Measurements from ENCODE around the gene ANKRD53. TPM values are rescaled to one million over a fixed set of nuclear protein-coding genes. Genes with fewer than 3 reads are reported as not detected.

ANKRD53 gene
- total and polyA plus RNA-seq, 9 of the 15 experiments (the other 6 are each of a cell fraction or from before 2014, with no cell fraction given), result 0.18 TPM; not detected in 8

DNA sequence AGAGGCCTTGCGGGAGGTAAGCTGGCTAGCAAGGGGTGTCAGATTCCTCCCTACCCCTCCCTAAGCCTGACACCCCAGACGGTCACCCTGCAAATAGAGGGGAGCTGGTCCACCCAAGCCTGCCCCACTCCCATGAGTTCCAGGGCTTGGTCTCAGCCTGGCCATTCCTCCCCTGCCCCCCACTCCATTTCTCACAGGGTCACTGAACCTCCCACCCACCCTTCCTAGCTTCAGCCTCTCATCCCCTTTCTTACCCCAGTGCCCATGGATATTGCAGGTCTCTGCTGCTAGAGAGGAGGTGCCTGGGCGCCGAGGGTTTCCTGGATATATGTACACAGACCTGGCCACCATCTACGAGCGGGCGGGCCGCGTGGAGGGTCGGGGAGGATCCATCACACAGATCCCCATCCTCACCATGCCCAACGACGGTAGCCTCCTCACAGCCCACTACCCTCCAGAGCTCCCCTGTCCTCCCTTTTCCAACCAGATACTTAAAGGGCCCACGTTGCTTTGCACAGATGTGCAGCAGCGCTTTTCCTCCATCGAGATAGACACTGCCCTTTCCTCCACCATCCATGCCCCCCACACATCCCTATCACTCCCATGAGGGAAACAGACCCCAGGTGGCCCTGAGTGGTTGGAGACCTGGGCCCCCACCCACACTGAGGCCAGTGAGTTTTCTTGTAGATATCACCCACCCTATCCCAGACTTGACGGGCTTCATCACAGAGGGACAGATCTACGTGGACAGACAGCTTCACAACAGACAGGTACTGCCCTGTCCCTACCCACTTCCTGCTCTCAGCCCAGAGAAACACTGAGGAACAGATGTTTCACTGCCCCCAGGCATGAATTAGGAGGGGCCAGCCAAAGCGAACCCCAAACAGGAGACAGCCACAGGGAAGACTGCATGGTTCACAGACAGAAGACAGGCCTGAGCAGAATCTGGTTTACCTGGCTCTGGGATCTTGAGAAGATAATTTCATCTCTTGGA, 15.2 kb upstream of the ANKRD53 start:
- no peaks in the 10 kb centered on the region for H3K36me3 ChIP-seq (ENCODE audit: control insufficient read depth, insufficient read depth, low read length)
- FAIRE-seq (no peak), ATAC-seq (no peak), DNase-seq (ENCODE audit: extremely low read depth in 1 of 4, low spot score in 3 of 4) (no peak)
- BruUV-seq (replicated peaks), result no TSS peak
- H3K9ac ChIP-seq (ENCODE audit: insufficient read depth in 1 of 2, low read depth in 2 of 2, low read length in 2 of 2), result no peak overlapping the region
- H3K27me3 ChIP-seq (ENCODE audit: control insufficient read depth in 2 of 2, insufficient read depth in 2 of 2, low read length in 2 of 2), result peaks cover 4 to 56% of the 10 kb centered on the region in 2 experiments; a peak in 3 of 5 replicates
- H3K9me1 ChIP-seq (ENCODE audit: control insufficient read depth, insufficient read depth, low read length), result no peaks in the 10 kb centered on the region
- H3K4me3 ChIP-seq, result no peak overlapping the region
- TF ChIP-seq NFE2L1 (tag; IDR thresholded peaks at IDR 0.05; ENCODE audit: borderline replicate concordance, low read depth) (no peak), TCF7L2 (IDR thresholded peaks at IDR 0.05; ENCODE audit: low read depth, low read length) (no peak), PHF21A (IDR thresholded peaks at IDR 0.05; ENCODE audit: borderline replicate concordance, low read depth) (no peak), POU5F1 (IDR thresholded peaks at IDR 0.05; ENCODE audit: borderline replicate concordance, low read depth, low read length, partially characterized antibody) (no peak), U2AF2 (optimal IDR thresholded peaks at IDR 0.05; ENCODE audit: low read depth, low read length) (no peak)
- TF ChIP-seq, protein P1, sequence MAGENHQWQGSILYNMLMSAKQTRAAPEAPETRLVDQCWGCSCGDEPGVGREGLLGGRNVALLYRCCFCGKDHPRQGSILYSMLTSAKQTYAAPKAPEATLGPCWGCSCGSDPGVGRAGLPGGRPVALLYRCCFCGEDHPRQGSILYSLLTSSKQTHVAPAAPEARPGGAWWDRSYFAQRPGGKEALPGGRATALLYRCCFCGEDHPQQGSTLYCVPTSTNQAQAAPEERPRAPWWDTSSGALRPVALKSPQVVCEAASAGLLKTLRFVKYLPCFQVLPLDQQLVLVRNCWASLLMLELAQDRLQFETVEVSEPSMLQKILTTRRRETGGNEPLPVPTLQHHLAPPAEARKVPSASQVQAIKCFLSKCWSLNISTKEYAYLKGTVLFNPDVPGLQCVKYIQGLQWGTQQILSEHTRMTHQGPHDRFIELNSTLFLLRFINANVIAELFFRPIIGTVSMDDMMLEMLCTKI (IDR thresholded peaks at IDR 0.05; ENCODE audit: partially characterized antibody), result no peak
- in situ Hi-C loops (cut with MboI), result no loop called here
- H3K4me1 ChIP-seq (replicated peaks in 1 of 2; ENCODE audit: control insufficient read depth in 2 of 2, insufficient read depth in 2 of 2, low read length in 2 of 2), result peaks cover 0 to 14% of the 10 kb centered on the region in 2 experiments; a peak in 3 of 5 replicates
- no peak overlapping the region for H2AFZ ChIP-seq (ENCODE audit: low read depth, low read length)
- ChIA-PET POLR2A (interaction anchor here (1.4 kb wide), 1 partner anchor 15 kb away, joined by 5 read pairs; no protein-coding TSS in a partner anchor), CTCF (ENCODE audit: low intra/inter-chr PET ratio) (interaction anchor here (0.6 to 2.2 kb wide), 2 partner anchors 32 to 102 kb away, joined by 3 to 9 read pairs; partner anchors contain the start of gene TEX261)
- intact Hi-C loops (cut with micrococcal nuclease), result no loop called here
- no peak overlapping the region for H3K4me2 ChIP-seq (ENCODE audit: insufficient read depth, low read length)
- no peaks in the 10 kb centered on the region for H3K79me2 ChIP-seq (ENCODE audit: control insufficient read depth, insufficient read depth, low read length)
- no peaks in the 10 kb centered on the region for H3K9me3 ChIP-seq (replicated peaks; ENCODE audit: control insufficient read depth, insufficient read depth, low read depth, low read length)
- 2% methylated on average over 17 of the region's 18 CpGs for WGBS (ENCODE audit: insufficient coverage, low coverage, missing lambda C conversion rate)
- H4K20me1 ChIP-seq (replicated peaks; ENCODE audit: control insufficient read depth, insufficient read depth, low read length), result no peaks in the 10 kb centered on the region; the same call in none of the 2 replicates
- H3K27ac ChIP-seq (ENCODE audit: extremely low read depth, low read depth, low read length), result no peak overlapping the region

Measured in K562 (cell line).